ENCODE results near the gene CHTF18.

Gene CHTF18

GRCh38 chr16:841455-842060, 53.1 kb downstream of the CHTF18 start:
- H3K4me1 ChIP-seq (ENCODE audit: control insufficient read depth, insufficient read depth, low read length): no peaks in the 10 kb centered on the region
- no peak overlapping the region for H3K27ac ChIP-seq (ENCODE audit: low read length)
- H3K4me3 ChIP-seq (ENCODE audit: low read length in 2 of 2): no peak overlapping the region
- peaks cover 0 to 5% of the 10 kb centered on the region in 2 donors for H3K9me3 ChIP-seq (ENCODE audit: control insufficient read depth in 2 of 2, low read length in 2 of 2)
- no peak overlapping the region for H3K9ac ChIP-seq (ENCODE audit: low read length in 2 of 2)
- peaks cover 3 to 19% of the 10 kb centered on the region in 2 donors for H3K27me3 ChIP-seq (ENCODE audit: control insufficient read depth in 1 of 2, insufficient read depth in 2 of 2, low read length in 2 of 2)
- H3K36me3 ChIP-seq (ENCODE audit: control insufficient read depth in 2 of 2, insufficient read depth in 2 of 2, low read length in 2 of 2): peaks cover 0 to 2% of the 10 kb centered on the region in 2 donors

GRCh38 chr16:842061-842476, 53.6 kb downstream of the CHTF18 start:
- no peak overlapping the region for H3K27ac ChIP-seq (ENCODE audit: low read length)
- H3K9ac ChIP-seq (ENCODE audit: low read length in 2 of 2): no peak overlapping the region

GRCh38 chr16:842711-843560, 54.5 kb downstream of the CHTF18 start:
- Histone ChIP-seq H3K9me3 (ENCODE audit: control insufficient read depth in 2 of 2, low read length in 2 of 2) (no peaks in the 10 kb centered on the region), H3K9ac (ENCODE audit: low read length in 2 of 2) (no peak overlapping the region), H3K4me3 (ENCODE audit: low read length in 2 of 2) (no peak overlapping the region), H3K36me3 (ENCODE audit: control insufficient read depth in 2 of 2, insufficient read depth in 2 of 2, low read length in 2 of 2) (peaks cover 0 to 2% of the 10 kb centered on the region in 2 donors), H3K27ac (ENCODE audit: low read length) (no peak overlapping the region), H3K27me3 (ENCODE audit: control insufficient read depth in 1 of 2, insufficient read depth in 2 of 2, low read length in 2 of 2) (peaks cover 3 to 19% of the 10 kb centered on the region in 2 donors), H3K4me1 (ENCODE audit: control insufficient read depth, insufficient read depth, low read length) (no peaks in the 10 kb centered on the region)

More at GRCh38 chr16:842061-842476, 53.6 kb downstream of the CHTF18 start:
- peaks cover 3 to 19% of the 10 kb centered on the region in 2 donors for H3K27me3 ChIP-seq (ENCODE audit: control insufficient read depth in 1 of 2, insufficient read depth in 2 of 2, low read length in 2 of 2)
- H3K4me1 ChIP-seq (ENCODE audit: control insufficient read depth, insufficient read depth, low read length): no peaks in the 10 kb centered on the region
- H3K4me3 ChIP-seq (ENCODE audit: low read length in 2 of 2): no peak overlapping the region
- no peaks in the 10 kb centered on the region for H3K9me3 ChIP-seq (ENCODE audit: control insufficient read depth in 2 of 2, low read length in 2 of 2)
- peaks cover 0 to 2% of the 10 kb centered on the region in 2 donors for H3K36me3 ChIP-seq (ENCODE audit: control insufficient read depth in 2 of 2, insufficient read depth in 2 of 2, low read length in 2 of 2)

- Histone ChIP-seq H3K27ac (ENCODE audit: low read length) (no peak overlapping the region), H3K27me3 (ENCODE audit: control insufficient read depth in 1 of 2, insufficient read depth in 2 of 2, low read length in 2 of 2) (peaks cover 3 to 18% of the 10 kb centered on the region in 2 donors), H3K4me1 (ENCODE audit: control insufficient read depth, insufficient read depth, low read length) (no peaks in the 10 kb centered on the region)
These were observed 55.4 kb downstream of the CHTF18 start for GRCh38 chr16:843771-844170.

GRCh38 chr16:844638-845350, 56.4 kb downstream of the CHTF18 start:
- peaks cover 0 to 2% of the 10 kb centered on the region in 2 donors for H3K36me3 ChIP-seq (ENCODE audit: control insufficient read depth in 2 of 2, insufficient read depth in 2 of 2, low read length in 2 of 2)
- H3K27me3 ChIP-seq (ENCODE audit: control insufficient read depth in 1 of 2, insufficient read depth in 2 of 2, low read length in 2 of 2): peaks cover 3 to 8% of the 10 kb centered on the region in 2 donors
- no peak overlapping the region for H3K9ac ChIP-seq (ENCODE audit: low read length in 2 of 2)
- no peak overlapping the region for H3K27ac ChIP-seq (ENCODE audit: low read length)
- no peak overlapping the region for H3K4me3 ChIP-seq (ENCODE audit: low read length in 2 of 2)
- no peaks in the 10 kb centered on the region for H3K9me3 ChIP-seq (ENCODE audit: control insufficient read depth in 2 of 2, low read length in 2 of 2)
- H3K4me1 ChIP-seq (ENCODE audit: control insufficient read depth, insufficient read depth, low read length): no peaks in the 10 kb centered on the region

More at GRCh38 chr16:843771-844170, 55.4 kb downstream of the CHTF18 start:
- Histone ChIP-seq H3K4me3 (ENCODE audit: low read length in 2 of 2) (no peak overlapping the region), H3K36me3 (ENCODE audit: control insufficient read depth in 2 of 2, insufficient read depth in 2 of 2, low read length in 2 of 2) (peaks cover 0 to 2% of the 10 kb centered on the region in 2 donors), H3K9me3 (ENCODE audit: control insufficient read depth in 2 of 2, low read length in 2 of 2) (no peaks in the 10 kb centered on the region), H3K9ac (ENCODE audit: low read length in 2 of 2) (no peak overlapping the region)

GRCh38 chr16:845351-845745, 56.9 kb downstream of the CHTF18 start:
- H3K9me3 ChIP-seq (ENCODE audit: control insufficient read depth in 2 of 2, low read length in 2 of 2): no peaks in the 10 kb centered on the region
- H3K27ac ChIP-seq (ENCODE audit: low read length): no peak overlapping the region
- peaks cover 0 to 2% of the 10 kb centered on the region in 2 donors for H3K36me3 ChIP-seq (ENCODE audit: control insufficient read depth in 2 of 2, insufficient read depth in 2 of 2, low read length in 2 of 2)
- no peaks in the 10 kb centered on the region for H3K4me1 ChIP-seq (ENCODE audit: control insufficient read depth, insufficient read depth, low read length)
- peaks cover 3% of the 10 kb centered on the region in 2 donors for H3K27me3 ChIP-seq (ENCODE audit: control insufficient read depth in 1 of 2, insufficient read depth in 2 of 2, low read length in 2 of 2)
- H3K9ac ChIP-seq (ENCODE audit: low read length in 2 of 2): no peak overlapping the region
- no peak overlapping the region for H3K4me3 ChIP-seq (ENCODE audit: low read length in 2 of 2)

GRCh38 chr16:847151-847550, 58.7 kb downstream of the CHTF18 start:
- Histone ChIP-seq H3K27me3 (ENCODE audit: control insufficient read depth in 1 of 2, insufficient read depth in 2 of 2, low read length in 2 of 2) (no peaks in the 10 kb centered on the region), H3K27ac (ENCODE audit: low read length) (no peak overlapping the region), H3K4me1 (ENCODE audit: control insufficient read depth, insufficient read depth, low read length) (no peaks in the 10 kb centered on the region), H3K4me3 (ENCODE audit: low read length in 2 of 2) (no peak overlapping the region), H3K36me3 (ENCODE audit: control insufficient read depth in 2 of 2, insufficient read depth in 2 of 2, low read length in 2 of 2) (peaks cover 0 to 2% of the 10 kb centered on the region in 2 donors), H3K9ac (ENCODE audit: low read length in 2 of 2) (no peak overlapping the region), H3K9me3 (ENCODE audit: control insufficient read depth in 2 of 2, low read length in 2 of 2) (no peaks in the 10 kb centered on the region)
